Stimulated activated CD8-positive, alpha-beta memory T cell treated with anti-CD3 and anti-CD28 coated beads, Interleukin-15, amount 100 ng/mL, for 24 hours (primary cell): ENCODE results near the gene TMEM86B.

ENCODE experiments used
- DNase-seq: peaks from one replicate; pipeline ENCODE4 v3.0.0-alpha.2; 2020; ENCODE audit warnings: low read depth

Gene TMEM86B, protein sequence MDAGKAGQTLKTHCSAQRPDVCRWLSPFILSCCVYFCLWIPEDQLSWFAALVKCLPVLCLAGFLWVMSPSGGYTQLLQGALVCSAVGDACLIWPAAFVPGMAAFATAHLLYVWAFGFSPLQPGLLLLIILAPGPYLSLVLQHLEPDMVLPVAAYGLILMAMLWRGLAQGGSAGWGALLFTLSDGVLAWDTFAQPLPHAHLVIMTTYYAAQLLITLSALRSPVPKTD

DNA sequence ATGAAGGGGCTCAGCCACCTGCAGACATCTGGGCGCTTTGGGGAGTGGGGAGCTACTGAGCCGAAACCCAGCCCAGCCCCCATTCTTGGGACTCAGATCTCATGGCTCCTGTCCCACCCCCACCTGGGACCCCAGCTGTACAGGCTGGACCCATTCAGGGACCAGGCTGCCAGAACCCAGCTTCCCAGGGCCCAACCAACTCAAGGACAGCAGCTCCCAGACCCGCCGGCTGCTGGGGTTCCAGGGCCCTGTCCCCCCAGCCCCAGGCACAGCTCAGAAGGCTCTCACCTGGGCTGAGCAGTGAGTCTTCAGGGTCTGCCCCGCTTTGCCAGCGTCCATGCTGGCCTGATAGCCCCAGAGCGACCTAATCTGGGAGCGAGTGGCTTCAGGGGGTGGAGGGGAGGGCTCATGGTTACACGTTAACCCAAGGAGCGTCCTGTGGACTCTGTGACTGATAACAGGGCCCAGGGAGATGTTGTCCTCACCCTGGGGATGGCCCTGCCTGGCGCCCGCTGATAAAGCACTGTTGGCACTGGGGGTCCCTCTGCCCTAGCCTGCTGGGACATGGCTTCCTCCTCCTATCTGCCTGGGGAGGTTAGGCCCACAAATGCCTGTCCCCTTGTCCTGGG, at the start of gene TMEM86B:
TSS of gene TMEM86B (minus strand) at position 361 of the 629 bp plus-strand sequence. CDS start at position 339, 22 bp downstream.
- DNase-seq, result no peak

DNA sequence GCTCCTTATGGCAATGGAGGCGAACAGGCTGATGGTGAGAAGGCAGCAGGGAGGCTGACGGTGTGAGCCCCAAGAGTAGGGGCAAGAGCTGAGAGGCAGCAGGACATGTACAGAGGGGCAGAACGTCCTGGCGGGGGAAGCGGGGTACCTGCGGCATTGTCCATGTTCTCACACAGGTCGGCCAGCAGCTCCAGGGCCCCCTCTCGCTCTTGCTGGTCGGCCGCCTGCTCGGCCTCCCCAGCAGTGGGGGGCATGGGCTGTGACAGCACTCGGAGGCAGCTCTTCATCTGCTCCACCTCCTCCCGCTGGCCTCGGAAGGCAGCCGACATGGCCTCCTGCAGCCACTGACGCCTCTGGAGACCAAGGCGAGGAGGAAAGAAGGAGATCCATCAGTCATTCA, 48.9 kb upstream of the TMEM86B start:
- no peak for DNase-seq

DNA sequence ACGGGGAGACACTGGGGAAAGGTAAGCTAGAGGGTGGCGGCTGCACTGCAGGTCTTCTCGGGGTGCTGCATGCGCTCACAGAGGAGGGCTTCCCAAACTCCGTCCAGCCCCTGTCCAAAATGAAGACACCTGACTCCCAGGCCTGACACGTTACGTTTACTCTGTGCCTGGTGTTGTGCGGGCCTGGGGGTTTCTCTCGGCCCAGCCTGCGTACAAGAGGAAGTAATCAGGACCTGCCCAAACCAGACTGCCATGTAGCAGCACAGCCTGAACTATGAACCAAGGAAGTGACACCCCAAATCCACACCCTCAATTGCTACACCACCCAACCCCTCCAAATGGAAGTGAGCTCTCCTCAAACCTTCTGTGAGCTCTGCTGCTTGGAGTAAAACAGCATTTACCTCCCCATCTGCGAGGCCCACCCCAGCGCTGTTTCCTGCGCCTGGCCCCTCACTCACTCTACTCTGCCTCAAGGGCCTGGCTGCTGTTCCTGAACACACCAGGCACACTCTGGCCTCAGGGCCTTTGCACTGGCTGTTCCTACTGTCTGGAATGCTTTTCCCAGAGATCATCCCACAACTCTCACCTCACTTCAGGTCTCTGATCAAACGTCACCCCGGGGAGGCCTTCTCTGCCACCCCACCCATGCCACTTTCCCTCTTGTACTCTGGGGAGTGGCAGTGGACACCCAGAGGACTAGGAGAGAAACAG, 48.3 kb upstream of the TMEM86B start:
- no peak for DNase-seq

DNA sequence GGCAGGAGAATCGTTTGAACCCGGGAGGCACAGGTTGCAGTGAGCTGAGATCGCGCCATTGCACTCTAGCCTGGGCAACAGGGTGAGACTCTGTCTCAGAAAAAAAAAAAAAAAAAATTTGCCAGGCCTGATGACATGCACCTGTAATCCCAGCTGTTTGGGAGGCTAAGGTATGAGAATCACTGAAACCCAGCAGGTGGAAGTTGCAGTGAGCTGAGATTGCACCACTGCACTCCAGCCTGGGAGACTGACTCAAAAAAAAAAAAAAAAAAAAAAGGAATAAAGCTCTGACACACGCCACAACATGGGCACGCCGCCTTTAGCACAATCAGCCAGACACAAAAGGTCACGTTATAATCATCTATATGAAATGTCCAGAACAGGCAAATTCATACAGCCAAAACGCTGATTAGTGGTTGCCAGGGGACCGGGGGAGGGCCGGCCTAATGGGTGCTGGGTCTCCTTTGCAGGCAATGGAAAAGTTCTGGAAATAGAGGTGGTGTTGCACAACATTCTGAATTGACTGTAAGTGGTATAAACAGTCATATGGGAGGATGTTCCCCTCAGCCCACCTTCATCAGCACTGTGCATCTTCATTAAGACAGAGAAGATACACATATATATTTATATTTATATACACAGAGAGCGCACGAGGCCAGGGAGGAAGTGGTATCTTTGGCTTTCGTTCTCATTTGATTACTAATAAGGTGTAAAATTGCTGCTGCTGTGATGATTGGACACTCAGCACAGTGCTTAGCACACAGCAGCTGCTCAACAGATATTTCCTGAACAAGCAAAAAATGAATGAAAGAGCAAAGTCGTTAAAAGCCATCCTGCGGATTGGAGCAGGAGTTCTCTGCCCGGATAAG, 47.5 kb upstream of the TMEM86B start:
- no peak for DNase-seq

DNA sequence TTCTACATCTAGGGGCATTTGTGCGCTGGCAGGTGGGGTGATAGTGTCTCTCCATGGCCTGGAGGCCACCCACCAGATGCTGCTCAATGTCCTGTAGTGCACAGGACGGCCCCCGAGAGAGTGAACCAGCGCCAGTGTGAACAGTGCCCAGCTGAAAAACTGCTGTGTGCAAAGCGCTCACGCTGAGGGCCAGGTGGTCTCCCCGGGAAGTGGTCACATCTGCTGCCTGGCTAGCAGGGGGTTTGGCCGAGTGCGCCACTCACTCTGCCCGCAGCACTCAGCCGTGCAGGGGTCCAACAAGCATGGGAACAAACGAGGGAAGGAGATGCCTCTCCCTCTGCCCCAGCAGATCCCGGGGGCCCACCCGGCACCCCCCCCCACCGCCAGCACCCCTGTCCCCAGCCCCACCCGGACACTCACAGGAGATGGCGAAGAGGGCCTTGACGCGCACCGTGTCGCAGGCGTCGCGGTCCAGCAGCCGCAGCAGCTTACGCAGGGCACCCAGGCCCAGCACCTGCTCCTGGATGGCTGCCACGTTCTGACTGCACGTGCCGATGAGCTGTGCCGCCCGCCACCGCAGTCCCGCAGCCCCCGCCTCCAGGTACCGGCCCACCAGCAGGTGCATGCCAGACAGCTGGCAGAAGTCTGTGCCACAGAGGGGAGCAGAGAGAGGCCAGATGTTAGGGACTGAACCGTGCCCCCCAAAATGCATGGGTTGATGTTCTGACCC, 45.6 kb upstream of the TMEM86B start:
- DNase-seq, result no peak

DNA sequence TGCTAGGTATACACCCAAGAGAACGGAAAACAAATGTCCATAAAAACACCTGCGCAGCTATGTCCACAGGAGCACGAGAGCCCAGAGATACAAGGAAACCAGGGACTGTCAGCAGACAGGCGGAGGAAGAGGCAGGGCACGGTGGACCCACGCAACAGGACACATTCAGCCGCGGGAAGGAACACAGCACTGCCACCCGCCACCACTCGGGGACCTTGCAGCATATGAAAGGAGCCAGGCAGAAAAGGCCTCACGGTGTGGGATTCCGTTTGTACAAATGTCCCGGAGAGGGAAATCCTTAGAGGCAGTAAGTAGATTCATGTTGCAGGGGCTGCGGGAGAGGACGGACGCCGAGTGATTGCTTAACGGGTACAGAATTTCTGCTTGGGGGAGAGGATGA, 43.6 kb upstream of the TMEM86B start:
- no peak for DNase-seq

DNA sequence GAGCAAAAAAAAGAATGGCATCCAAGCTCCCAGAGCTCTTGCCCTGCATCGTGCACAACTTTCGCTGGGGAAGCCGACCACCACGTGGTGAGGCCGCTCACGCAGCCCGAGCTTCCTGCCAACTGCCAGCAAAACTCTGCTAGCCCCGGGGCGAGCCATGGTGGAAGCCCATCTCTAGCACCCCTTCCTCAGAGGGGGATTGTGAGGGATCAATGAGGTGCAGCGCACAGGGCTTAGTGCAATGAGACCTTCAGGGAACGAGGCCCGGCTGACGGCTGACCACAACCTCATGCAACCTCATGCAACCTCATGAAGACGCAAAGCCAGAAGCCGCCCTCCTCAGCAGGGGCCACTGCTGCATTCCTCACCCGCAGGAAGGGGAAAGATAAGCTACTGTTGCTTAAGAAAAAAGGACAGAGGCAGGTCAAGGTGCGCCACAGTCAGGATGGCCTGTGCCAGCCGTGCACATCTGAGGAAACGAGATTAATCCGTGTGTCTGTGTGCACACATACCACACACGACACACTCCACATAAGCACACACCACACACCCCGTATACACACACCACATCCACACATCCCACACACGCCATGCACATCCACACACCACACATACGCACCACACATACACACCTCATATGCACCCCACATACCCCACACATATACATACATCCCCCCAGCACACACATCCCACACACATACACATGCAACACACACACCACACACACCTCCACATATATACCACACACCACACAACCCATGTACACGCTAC, 41.8 kb upstream of the TMEM86B start:
- DNase-seq, result no peak

DNA sequence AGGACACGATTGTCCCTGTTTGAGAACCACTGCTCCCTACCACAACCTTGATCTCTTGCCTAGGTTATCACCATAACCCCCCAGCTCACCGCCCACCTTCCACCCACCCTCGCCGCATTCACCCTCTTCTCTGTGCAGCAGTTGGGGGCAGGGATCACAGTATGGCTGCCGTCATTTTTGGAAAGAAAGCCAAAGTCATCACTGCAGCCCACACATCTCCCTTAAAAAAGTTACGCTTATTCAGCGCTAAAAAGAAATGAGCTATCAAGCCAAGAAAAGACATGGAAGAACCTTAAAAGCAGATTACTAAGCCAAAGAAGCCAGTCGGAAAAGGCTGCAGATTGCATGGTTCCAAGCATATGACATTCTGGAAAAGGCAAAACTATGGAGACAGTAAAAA, 40.7 kb upstream of the TMEM86B start:
- no peak for DNase-seq

DNA sequence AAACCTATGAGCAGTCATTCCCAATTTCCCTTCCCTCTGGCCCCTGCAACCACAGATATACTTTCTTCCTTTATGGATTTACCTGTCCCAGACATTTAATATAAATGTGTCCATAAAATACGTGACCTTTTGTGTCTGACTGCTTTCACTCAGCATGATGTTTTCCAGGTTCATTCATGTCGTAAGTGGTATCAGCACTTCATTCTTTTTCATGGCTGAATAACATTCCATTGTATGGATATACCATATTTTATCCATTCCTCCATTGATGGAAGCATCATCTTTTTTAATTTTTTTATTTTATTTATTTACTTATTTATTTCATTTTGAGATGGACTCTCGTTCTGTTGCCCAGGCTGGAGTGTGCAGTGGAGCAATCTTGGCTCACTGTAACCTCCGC, 38.3 kb upstream of the TMEM86B start:
- no peak for DNase-seq

DNA sequence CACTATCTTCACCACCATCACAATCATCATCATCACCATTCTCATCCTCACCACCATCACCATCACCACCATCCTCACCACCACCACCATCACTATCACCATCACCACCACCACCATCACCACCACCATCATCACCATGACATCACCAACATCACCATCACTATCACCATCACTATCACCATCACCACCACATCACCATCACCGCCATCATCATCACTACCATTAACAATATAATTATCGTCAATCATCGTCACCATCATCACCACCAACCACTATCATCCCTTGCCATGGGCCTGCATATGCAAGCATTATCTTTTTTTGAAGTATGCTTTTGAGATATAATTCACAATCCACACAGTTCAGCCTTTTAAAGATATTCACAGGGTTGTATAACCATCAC, 37.8 kb upstream of the TMEM86B start:
- DNase-seq, result no peak

DNA sequence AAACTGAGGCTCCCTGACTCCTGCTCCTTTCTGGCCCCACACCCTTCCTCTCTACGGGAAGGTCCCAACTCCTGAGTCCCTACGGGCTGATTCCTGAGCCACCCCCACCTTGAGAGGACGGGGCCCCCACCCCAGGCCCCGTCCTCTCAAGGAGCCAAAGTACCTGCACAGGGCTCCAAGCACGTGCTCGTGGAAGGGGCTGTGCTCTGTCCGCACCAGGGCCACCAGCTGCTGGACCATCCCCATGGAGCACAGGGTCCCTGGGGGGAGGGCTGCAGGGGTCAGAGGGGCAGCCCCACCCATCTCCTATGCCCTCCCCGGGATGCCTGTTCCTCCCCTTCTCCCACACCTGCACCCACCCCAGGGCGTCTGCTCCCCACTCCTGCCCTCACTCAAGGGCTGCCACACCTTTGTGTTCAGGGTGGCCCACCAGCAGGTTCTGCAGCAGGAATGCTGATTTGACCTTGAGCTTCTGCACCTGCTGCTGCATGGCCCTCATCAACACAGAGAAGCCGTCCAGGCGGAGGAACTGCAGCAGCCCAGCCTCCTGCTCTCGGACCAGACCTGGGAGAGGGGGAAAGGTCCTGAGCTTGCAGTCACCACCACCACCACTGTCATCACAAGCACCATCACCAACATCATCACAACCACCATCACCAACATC, 37.3 kb upstream of the TMEM86B start:
- DNase-seq, result no peak

DNA sequence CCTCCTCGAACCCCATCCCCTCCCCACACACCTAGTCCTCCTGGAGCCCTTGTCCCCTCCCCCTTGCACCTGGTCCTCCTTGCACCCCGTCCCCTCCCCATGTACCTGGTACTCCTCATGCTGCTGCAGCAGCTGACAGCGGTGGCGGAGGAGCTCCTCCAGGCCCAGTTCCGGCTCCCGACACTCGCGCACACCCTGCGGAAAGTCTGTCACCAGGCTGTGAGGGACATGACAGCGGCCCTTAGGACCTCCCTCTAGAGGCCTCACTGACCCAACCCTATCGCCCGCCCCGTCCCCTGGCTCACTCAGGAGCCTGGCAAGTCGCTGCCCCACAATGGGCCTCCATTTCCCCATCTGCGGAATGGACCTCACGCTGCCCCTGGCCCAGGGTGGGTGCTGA, 36.6 kb upstream of the TMEM86B start:
- no peak for DNase-seq

DNA sequence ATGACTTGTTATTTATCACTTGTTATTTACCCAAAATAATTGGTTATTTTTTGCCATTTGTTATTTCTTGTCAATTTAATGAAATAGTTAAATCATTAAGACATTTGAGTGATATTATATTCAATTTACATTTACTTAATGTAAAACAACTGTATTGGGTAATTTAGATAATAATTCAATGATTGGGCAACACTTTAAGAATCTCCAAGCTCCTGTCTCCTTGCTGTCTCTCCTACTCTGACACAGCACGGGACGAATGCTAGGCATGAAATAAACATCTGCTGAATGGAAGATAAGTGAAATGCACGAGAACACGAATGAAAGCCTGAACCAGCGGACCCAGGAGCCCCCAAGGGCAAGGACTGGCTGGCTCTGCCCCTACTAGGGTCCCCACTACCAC, 36.0 kb upstream of the TMEM86B start:
- DNase-seq, result no peak

DNA sequence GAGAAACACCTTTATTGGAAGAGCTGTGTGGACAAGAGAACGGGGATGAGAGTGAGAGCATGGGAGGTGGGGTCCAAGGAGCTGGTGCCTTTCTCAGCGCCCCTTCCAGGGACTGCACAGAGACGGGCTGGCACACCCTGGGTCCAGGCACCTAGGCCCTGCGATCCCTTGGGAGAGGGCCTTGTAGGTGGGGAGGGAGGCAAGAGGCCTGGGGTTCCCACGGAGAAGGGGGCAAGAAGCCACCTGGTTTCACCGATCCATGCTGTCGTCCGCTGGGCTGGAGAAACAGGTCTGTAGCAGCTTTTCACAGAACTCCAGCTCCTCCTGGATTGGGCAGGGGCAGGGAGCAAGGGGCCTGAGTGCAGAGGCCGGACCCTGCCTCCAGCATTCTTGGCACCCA, 33.8 kb upstream of the TMEM86B start:
- no peak for DNase-seq

DNA sequence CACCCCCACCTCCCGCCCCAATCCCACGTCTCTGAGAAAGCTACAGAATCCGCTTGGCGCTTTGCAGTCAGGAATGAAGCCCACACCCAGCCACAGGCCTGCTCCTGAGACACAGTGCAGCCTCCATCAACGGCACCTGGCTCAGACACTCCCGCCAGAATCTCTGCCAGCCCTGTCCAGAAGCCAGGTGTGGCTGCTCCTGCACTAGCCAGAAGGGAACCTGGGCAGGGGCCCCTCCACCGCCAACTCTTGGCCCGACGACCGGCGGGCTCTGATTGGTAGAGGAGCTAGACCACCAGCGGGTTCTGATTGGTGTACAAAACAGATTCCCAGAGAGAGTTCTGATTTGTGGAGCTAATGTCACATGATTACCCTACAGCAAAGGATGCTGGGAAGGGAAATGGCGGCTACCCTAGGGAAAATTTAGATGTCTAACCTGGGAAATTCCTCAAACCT, 33.1 kb upstream of the TMEM86B start:
- DNase-seq, result no peak

DNA sequence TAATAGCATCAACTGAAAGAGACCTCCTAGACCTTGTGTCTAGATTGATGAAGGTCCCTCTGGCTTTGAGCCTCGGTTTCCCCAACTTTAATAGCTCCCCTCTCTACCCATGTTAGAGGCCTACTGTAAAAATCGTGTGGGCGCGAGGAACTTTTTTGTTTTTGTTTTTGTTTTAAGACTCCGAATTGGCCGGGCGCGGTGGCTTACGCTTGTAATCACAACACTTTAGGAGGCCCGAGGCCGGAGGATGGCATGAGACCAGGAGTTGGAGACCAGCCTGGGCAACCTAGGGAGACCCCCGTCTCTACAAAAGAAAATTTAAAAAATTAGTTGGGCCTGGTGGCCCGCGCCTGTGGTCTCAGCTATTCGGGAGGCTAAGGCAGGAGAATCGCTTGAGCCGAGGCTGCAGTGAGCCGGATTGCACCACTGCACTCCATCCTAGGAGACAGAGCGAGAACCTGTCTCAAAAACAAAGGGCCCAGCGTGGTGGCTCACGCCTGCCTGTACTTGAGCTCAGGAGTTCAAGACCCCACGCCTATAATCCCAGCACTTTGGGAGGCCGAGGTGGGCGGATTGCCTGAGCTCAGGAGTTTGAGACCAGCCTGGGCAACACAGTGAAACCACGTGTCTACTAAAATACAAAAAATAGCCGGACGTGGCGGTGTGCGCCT, 31.1 kb upstream of the TMEM86B start:
- DNase-seq, result no peak

DNA sequence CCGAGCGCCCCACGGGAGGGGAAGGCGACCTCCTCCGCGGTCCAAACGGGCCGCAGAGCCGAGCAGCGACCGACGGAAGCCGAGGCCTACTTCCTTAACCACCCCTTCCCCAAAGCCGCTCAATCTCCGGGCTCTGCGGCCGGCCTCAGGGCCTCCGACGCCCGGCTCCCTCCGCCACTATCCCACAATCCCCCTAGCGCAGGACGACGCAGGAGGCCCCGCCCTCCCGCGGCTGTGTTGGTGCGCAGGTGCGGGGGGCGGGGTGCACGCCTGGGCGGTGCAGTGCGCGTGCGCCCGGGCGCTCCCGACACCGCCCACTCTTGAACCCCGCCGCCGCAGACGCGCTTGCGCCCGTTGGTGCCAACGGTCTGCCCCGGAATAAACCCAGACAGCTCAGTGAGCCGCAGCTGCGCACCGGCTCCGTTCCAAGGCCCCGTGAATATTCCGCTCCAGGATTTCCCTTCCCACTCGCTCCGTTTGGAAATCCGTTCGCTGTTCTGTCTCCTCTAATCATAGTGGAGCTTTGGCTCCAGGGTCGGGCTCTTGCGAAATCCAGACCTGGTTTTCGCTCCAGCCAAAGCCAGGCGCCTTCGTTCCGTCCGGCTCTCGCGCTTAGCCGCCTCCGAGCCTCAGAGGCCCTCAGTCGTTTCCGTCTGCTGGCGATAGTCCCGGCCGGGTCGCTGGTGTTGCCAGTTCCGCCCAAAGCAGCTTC, 30.4 kb upstream of the TMEM86B start, which contains the start of gene PPP6R1:
TSS of gene PPP6R1 (minus strand) at position 190 of the 712 bp plus-strand sequence. CDS start 11,914 bp downstream, outside the sequence.
- peak; percentile 89 for DNase-seq

DNA sequence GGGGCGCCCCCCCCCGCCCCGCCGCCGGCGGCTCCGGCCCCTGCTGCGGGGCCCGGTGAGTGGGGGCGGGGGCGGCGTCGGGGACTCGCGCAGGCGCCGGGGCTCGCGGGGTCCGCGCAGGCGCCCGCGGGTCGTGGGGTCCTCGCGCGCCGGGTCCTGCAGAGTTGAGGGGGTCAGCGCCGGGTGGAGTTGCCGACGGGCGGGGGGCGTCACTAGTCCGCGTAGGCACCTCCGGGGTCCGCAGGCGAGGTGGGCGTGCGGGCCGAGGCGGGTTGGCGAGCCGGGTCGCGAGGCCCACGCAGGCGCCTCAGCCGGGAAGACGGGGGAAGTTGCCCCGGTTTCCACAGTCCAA, 29.9 kb upstream of the TMEM86B start:
- DNase-seq, result peak; percentile 33
